ENCODE data around the gene NR5A1.

Gene NR5A1

GRCh38 chr9:124498499-124499146 is 8.6 kb downstream of the NR5A1 start:
- DNase-seq (ENCODE audit: low read depth in 2 of 2), result no peak

GRCh38 chr9:124498040-124498439 is 9.2 kb downstream of the NR5A1 start:
- DNase-seq (ENCODE audit: low read depth in 2 of 2), result no peak

- DNase-seq (ENCODE audit: low read depth in 2 of 2), result no peak
These were observed 9.8 kb downstream of the NR5A1 start for GRCh38 chr9:124497441-124497840.

GRCh38 chr9:124496463-124496862 is 10.7 kb downstream of the NR5A1 start:
- DNase-seq (ENCODE audit: low read depth in 2 of 2), result no peak

DNA sequence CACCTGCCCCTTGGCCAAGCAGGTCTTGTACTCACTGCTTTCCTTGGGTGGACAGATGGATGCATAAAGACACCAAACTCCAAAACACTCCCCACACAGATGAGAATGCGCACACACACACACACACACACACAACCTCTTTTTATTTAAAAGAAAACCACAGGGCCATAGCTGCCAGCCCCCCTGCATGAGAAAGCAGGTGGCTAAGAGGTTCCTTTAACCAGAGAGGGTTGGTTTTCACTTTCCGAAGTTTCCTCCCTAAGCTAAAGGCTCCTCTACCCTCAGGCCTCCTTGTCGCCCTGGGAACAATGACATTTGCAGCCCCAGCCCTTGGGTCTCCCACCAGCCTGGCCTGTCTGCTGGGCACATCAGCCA is 11.1 kb downstream of the NR5A1 start:
- no peak for DNase-seq (ENCODE audit: low read depth in 2 of 2)

DNA sequence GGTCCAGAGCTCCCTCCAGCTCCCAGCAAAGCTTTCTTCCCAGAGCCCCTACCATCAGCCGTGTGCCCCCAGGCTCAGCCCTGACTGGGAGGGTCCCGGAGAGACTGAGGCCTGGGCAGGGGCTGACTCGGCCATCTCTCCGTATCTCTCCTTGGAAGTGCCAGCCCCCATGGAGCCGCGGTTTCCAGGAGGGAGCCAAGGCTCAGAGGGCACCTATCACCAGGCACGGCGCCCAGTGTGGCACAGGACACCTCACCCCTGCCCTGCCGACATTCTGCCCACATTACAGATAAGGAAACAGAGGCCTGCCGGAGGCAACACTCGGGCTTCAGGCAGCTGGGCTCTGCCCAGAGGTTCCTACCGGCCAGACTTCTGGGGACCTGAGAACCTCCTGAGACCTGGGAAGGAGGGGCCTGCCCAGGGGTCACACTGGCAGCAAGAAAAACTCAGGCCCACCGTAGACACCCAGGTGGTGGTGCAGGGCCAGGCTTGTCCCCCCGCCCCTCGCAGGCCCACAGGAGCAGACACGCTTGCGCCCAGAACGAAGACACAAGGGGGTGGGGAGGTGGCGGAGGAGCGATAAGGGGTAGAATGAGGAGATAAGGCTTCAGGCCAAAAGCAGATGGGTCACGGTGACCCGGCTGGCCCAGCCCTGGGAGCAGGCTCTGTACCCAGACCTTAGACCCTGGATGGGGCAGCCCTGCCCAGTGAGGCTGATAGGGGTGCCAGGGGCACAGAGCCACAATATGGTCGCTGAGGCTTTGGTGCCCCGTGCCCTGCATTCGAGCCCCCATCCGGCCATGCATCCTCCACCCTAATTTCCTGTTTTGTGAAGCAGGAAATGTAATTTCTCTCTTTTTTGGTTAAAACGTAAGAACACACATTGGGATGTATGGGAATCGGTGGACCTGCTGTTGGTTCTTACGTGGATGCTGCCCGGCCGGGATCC is 11.8 kb downstream of the NR5A1 start:
- no peak for DNase-seq (ENCODE audit: low read depth in 2 of 2)

- no peak for DNase-seq (ENCODE audit: low read depth in 2 of 2)
These were observed 13.3 kb downstream of the NR5A1 start for GRCh38 chr9:124493794-124494479.

- DNase-seq (ENCODE audit: low read depth in 2 of 2), result no peak
These were observed 14.0 kb downstream of the NR5A1 start for GRCh38 chr9:124493218-124493617.

GRCh38 chr9:124492818-124493217 is 14.4 kb downstream of the NR5A1 start:
- no peak for DNase-seq (ENCODE audit: low read depth in 2 of 2)

- DNase-seq (ENCODE audit: low read depth in 2 of 2), result no peak
These were observed 15.9 kb downstream of the NR5A1 start for GRCh38 chr9:124491049-124491975.

GRCh38 chr9:124490004-124490403 is 17.2 kb downstream of the NR5A1 start:
- DNase-seq (ENCODE audit: low read depth in 2 of 2), result no peak

GRCh38 chr9:124489222-124489621 is 18.0 kb downstream of the NR5A1 start:
- no peak for DNase-seq (ENCODE audit: low read depth in 2 of 2)

DNA sequence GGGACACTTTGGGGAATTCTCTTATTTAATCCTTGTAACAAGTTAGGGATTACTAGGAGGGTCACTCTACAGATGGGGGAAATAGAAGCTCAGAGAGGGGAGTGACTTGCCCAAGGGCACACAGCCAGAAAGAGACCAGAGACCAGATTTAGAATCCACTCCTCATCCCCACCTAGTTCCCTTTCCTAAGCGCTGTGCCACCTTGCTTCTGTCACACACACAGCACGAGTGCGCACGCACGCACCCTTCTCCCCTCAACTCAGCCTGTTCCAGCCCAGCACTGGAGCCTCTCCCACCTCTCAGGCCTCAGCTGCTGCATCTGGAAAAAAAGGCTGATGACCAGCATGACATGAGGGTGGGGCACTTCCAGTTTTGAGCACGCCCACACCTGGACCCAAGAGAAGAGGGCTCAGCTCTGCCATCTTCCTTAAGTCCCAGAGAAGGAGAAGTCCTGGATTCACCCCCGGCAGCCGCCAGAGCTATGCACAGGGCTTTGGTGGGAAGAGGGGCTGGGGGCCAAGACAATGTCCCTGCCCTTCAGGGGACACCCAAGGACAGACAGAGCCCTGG is 18.5 kb downstream of the NR5A1 start:
- no peak for DNase-seq (ENCODE audit: low read depth in 2 of 2)

- no peak for DNase-seq (ENCODE audit: low read depth in 2 of 2)
These were observed 19.7 kb downstream of the NR5A1 start for GRCh38 chr9:124487260-124488182.

DNA sequence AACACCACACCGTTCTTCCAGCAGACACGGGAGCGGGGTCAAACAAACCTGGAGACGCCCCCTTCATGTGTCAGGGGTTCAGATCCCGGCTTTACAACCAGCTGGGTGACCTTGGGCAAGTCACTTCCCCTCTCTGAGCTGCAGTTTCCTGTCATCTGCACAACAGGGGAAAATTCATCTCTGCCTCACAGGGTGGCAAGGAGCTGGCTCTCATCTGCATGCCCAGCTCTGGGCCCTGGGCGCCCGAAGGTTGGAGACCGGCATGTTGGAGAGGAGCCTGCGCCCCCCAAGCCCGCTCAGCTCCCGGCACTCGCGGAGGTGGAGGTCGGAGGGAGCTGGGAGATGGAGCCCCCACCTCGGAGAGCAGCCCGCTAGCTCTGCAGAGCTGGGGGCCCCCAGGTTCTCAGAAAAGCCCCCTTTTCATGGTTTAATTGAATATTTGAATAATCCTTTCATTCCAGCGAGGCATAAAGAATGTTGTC is 20.4 kb downstream of the NR5A1 start:
- DNase-seq (ENCODE audit: low read depth in 2 of 2), result no peak

DNA sequence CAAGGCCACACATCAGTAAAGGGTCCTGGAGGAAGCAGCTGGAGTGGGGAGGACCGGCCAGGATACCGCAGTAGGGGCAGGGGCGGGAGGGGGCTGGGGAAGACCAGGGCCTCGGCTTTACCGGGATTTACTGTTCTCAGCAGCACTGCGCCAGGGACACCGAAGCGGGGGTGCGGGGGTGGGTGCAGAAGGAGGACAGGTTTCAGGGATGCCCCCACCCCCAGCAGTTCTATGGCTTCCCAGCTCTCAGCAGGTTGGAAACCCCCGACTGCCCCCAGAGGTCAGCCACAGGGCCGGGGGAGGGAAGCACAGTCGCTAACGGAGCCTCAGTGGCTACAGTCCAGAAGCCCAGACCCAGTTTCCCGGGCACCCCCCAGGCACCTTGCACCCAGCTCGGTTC is 21.3 kb downstream of the NR5A1 start:
- DNase-seq (ENCODE audit: low read depth in 2 of 2), result no peak

DNA sequence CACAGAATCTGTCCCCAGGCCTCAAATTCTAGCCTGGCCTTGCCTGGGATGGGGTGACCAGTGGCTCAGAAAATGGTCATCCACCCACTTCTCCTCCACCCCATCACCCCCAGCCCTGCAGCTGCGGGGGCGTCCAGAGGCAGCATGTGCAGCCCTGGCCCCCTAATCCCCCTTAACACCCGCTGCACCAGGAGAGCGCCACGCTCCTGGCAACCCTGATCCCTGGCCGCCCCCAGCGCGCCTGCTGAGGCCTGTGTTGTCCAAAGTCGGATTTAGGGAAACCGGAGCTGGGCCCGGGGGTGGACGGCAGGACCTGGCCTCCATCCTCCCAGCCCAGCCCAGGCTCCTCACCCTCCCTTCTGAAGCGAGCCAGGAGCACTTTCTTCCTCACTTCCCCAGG is 22.0 kb downstream of the NR5A1 start:
- DNase-seq (ENCODE audit: low read depth in 2 of 2), result no peak

- DNase-seq (ENCODE audit: low read depth in 2 of 2), result no peak
These were observed 23.7 kb downstream of the NR5A1 start for GRCh38 chr9:124483481-124483880.

- no peak for DNase-seq (ENCODE audit: low read depth in 2 of 2)
These were observed 24.7 kb downstream of the NR5A1 start for GRCh38 chr9:124482431-124483031.
